NOMO-1 (cell line): ENCODE data around the gene CFAP221.

Experiments used
- DNase-seq, 2 experiments: peaks; one replicate each; lab custom pipeline; 2025; ENCODE audit not compliant: unreplicated experiment in 2 of 2; lab: John Stamatoyannopoulos, UW

The CFAP221 gene

DNA sequence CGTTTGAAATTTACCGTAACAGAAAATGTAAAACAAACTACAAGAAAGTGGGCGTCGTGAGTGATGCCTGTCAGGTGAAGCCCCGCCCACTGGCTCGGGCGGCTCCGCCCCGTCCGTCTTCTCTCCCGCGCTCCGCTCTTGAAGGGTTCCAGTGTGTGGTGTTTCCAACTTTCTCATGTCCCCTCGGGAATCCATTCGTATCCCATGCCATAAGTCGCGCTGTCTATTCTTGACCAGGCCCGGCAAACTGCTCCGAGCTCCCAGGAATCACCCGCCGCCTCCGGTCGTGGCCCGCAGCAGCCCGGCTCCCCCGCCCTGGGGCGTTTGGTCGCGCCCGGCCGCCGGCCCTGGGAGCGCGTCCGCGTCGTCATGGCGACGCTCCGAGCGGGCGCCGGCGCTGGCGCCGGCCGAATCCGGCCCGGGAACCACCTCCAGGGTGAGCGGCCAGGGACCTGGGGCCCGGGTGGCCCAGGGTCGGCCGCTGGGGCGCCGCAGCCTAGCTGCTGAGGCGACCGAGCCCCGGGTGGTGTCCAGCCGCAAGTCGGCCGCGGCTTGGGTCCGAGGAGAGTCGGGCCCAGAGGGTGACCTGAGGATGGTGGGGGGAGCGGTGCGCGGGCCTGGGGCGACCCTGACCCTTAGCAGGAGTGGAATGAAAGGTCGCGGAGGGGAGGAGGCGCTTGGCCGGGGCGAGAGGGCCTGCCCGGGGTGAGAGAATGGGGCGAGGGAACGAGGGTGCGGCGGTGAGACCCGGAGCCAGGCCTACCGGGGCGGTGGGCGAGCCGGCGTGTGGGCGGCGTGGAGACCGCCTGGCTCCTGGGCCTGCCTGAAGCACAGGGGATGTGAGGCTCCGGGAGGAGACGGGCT lies at the start of gene CFAP221:
CFAP221 (plus strand) TSS at position 375 of the 864 bp plus-strand sequence. CDS start 1,683 bp downstream, outside the sequence.
- peak; percentile 48 to 59 for DNase-seq

DNA sequence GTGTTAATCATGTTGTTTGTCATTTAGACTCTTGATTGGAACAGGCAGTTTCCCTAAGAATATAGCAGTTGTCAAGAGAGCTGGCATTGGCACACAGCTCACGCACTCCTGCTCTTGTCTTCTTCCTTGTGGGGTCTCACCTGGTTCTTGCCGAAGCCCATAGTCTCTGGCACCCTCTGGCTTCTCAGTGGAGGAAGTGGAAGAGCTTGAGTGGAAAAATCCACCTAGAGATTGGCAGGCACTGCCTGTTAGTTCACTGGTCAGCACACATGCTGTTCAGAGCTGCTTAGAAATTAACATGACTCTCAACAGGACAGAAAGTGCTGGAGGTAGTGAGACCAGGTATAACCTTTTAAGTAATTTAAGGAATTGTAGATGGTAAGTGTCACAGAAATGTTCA lies 48.3 kb upstream of the CFAP221 start:
- DNase-seq = no peak

DNA sequence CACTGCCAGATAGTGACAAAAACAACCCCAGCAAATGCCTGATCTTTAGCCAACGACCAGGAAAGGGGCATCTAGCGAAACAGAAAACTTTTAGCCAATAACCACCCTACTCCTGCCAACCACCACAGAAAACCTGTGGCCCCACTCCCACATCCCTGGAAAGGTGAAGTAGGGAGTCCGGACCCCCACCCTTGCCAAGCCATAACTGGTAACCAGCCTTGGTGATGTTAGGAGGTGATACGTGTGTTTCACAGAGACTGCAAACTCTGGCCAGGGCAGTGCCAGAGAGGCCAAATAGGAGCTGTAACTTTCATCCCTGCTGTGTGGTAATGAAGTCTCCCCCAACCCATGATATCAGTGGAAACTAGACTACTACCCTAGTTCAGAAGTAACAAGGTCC lies 47.6 kb upstream of the CFAP221 start:
- no peak for DNase-seq

DNA sequence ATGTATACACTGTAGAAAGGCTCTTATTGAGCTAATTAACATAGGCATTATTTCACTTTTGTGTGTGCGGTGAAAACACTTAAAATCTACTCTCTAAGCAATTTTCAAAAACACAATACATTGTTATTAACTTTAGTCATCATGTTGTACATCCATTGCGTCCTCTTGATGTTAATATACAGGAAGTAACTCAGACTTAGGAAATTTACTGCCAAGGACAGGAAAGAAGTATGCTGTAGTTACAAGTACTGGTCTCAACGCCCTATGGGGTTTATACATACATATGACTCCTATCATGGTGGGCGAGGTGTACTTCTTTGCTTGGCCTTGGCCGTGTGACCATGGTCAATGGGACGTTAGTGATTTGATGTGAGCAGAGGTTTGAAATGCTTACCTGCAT lies 35.5 kb upstream of the CFAP221 start:
- no peak for DNase-seq

DNA sequence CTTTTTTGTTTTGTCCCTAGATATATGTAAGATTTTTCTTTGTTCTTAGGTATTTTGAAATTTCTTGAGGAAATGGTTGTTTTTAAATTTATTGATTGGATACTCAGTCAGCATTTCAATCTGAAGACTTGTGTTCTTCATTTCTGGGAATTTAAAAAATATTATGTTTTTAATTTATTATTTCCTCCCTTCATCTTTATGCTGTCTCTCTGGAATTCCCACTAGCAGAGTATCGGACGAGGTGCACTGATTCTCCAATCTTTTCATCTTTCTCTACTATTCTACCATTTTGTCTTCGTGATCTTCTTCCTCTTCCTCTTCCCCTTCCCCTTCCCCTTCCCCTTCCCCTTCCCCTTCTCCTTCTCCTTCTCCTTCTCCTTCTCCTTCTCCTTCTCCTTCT lies 32.3 kb upstream of the CFAP221 start:
- no peak for DNase-seq

DNA sequence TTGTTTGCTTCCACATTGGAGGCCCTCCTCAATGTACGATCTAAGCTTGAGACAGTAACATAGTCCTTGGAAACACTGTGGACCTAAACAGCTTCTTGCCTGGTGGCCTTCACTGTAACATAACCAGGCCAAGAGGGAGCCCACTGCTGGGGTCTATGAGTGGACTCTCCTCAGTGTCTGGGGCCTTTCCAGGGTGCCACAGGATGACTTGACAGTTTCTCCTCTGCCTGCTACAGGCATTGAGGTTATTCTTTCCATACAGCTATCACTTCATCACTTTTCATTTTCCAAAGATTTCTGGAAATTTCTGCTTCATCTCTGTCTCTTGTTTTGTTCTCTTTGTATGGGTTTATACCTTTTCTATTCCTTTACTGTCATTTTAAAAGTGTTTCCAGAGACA lies 31.3 kb upstream of the CFAP221 start:
- DNase-seq = no peak

DNA sequence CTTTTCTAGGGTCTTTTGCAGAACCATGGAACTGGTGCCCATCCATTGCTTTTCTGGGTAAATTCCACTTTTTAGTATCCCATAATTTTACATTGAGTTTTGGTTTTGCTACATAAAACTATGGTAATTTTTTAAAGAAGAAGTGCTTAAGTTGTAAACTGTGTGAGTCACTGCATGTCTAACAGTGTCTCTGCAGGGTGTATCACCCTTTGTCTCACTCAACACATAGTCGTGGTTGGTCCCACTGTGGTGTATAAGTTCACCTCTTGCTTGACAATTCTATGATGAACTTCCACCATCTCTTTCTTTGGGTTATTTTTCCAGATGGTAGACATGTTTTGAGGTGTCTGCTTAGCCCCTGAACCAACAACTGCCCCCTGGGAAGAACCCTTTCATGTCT lies 30.4 kb upstream of the CFAP221 start:
- no peak for DNase-seq

DNA sequence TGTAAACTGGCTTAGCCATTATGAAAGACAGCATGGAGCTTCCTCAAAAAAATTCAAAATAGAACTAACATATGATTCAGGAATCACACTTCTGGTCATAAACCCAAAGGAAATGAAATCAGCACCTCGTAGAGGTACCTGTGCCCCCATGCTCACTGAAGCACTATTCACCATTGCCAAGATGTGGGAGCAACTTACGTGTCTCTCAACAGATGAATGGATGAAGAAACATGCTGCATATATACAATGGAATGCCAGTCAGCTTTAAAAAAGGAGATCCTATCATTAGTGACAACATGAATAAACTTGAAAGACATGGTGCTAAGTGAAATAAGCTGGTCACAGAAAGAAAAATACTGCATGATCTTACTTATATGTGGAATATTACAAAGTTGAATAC lies 28.1 kb upstream of the CFAP221 start:
- DNase-seq = no peak

DNA sequence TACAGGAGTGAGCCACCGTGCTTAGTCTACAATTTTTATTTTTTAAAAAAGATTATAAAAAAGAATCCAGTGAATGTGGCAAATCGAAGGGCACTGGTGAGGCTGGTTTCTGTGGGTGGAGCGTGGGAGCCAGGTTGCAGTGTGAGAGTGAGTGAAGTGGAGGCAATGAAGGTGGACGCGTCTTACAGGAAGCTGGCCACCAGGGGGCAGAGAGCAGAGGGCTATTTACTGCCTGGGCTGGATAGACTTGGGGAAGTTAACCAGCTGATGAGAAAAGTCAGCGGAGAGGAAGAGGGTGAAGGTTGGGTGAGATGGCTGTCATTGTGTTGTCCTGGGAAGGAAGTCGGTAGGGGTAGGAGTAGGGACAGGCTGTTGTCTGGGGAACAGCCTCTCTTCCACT lies 26.8 kb upstream of the CFAP221 start:
- DNase-seq = peak; percentile 37 to 58

DNA sequence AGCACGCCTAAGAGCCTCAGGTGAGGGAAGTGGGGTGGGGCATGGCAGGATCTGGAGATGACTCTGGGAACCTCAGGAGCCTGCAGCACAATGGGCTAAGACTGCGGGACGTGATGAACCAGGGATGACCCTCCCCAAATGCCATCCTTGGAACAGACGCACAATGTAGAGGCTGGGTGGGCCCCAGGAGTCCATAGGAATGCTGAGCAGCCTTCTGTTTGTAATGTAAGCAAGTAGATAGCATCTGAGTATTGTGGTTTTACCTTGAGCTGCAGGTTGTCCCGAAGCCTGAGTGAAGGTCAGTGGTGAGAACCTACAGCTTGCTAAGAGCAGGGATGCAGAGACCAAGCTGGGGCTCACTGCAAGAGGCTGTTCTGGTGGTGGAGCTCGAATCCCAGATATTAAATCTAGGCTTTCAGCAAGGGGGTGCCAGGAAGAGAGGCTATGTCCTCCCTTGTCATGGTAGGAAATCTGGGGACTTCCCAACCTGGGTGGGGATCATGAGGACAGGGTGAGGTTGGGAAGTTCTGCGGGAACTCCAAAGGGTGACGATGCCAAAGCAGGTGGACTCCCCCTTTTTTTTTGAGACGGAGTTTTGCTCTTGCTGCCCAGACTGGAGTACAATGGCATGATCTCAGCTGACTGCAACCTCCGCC lies 25.7 kb upstream of the CFAP221 start:
- no peak for DNase-seq

DNA sequence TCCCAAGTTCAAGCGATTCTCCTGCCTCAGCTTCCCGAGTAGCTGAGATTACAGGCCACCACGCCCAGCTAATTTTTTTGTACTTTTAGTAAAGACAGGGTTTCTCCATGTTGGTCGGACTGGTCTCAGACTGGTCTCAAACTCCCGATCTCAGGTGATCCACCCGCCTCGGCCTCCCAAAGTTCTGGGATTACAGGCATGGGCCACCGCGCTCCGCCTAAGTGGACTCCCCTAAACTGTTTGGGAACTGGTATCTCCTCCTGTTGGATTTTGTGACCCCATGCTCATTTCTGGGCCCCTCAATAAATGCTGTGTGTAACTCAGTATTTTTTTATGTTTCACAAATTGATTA lies 25.2 kb upstream of the CFAP221 start:
- no peak for DNase-seq

DNA sequence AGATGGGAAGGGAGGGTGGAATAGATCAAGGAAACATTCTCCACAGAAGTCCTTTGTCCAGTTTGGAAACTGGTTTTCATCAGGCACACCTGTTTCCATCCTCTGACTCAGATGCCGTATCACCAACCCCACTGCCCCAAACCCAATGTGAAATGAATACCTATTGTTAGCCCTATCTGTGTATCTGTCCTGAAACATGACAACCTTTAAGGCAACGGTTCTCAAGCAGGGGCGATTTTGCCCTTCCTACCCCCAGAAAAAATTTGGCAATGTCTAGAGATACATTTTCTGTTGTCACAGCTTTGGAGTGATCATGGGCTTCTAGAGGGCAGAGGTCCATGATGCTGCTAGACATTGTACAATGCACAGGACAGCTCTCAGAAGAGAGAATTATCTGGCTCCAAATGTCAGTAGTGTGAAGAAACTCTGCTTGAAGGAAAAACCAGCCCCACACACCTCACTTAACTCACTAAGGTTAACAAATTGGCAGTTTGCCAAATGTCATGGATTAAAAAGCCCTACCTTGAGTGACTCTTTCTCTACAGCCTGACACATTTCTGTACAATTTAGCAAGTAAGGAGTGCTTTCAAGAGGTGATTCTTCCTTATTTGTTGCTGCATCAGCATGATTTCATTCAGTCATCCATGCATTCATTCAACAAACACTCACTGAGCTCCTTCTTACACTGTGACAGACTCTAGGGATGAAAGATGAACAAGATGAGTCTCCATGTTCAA lies 23.4 kb upstream of the CFAP221 start:
- DNase-seq = no peak

DNA sequence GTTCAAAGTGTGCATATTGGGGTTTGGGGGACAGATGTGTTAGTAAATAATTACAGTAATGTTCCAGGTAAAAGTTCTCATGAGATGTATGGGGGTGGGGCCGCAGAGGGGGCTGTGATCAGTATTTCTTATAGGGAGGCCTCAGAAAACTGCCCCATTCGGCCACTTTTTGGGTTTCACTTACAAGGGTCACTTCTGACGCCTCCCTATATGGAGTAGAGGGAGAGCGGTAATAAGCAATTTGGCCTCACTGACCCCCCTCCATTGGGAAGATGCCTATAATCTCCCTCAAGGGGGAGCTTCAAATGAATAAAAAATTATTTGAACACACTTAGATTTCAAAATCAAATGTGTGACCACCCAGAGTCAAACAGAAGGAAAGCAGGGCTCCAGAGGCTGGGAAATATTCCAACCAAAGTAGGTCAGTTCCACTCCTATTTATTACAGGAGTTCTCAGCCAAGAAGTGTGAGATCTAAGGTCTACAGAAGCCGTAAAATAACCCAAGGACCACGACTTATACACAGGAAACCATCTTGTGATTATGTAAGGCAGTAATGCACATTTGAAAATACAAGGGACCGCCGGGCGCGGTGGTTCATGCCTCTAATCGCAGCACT lies 22.7 kb upstream of the CFAP221 start:
- DNase-seq = no peak

DNA sequence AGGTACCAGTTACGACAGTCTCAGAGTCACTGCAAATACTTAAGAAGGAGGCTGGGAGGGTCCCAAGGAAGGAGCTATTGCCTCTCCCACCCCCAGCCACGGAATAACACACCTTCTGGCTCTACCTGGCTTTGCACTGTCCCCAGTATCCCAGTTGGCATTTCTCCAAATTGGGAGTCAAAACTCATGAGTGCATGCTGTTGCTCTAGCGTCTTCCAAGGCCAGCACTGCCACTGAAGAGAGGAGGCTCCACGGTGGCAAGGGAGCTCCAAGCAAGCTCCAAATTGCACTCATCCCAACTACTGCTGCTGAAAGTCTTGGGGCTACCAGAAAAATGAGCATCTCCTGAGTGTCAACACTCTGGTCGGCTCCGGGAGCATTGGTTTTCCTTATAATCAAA lies 21.6 kb upstream of the CFAP221 start:
- no peak for DNase-seq

DNA sequence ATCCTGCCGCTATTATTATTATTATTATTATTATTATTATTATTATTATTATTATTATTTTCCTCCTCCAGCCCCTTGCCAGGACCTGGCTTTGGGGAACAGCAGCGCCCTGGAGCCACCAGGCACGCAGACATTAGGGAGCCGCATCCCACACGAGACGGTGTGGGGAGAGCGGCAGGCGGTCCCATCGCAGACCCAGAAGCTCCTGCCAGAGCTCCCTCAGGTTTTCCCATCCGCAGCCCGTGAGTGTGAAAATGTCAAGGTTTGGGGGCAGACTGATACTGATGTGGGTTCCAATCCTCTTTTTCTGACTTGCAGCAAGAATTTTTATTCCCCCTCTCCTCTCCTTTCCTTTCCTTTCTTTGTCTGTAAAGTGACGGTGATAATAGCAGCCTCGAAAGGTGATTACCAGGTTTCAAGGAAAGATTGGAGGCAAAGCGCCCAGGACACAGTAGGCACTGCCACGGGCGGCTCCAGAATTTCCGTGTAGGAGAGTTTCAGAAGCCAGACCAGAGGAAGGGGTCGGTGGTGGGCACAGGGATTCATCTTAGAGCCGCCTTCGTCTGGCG lies 20.8 kb upstream of the CFAP221 start:
- no peak for DNase-seq

DNA sequence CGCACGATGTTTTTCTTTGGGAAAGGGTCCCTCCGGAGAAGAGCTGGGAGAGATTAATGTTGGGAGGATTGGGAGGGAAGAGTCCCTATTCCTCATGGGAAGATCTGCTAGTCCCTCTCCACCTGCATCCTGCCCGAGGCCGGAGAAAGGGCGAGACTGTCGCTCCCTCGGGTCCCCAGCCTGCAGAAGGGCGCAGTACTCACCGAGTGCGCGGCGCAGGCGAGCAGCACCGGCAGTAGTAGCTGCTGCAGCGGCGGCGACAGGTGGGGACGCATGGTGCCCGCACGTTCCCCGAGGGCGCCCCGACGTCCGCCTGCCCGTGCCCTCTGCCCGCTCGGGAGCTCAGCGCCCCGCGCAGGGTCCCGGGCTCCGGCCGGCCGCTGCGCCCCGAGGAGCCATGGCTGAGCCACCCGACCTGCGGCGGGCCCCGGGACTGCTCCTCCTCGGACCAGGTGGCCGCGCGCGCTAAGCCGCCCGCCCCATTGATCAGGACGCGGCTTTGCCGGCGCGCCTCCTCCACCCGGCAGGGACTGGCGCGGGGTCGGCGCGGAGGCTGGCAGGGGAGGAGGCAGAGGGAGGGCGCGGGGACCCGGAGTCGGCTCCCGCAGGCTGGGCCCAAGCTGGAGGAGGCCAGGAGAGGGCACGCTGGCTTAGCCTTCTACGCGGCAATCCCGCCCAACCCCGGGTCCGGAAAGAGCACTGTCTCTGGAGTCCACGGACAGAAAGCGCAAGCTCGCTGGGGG lies 20.1 kb upstream of the CFAP221 start, which contains the start of gene SCTR:
SCTR (minus strand) TSS at position 532 of the 743 bp plus-strand sequence; CDS start at position 275, 257 bp downstream.
- no peak for DNase-seq

DNA sequence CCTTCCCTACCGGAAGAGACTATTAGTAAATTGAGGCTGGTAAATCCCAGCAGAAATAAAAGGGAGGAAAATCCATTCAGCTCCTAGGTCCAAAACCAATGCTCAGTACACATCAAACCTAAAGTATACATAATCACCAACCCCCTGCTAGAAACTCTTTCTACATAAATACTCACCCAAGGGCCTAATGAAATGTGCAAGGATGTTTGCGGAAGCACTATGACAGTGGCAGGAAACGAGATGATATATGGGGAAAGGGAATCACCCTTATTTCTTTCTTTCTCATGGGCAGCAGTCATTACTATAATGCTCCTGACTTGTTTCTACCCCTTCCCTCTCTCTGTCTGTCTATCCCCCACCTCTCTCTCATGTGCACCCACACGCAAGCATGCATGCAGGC lies 18.6 kb upstream of the CFAP221 start:
- DNase-seq = peak; percentile 63 to 73

DNA sequence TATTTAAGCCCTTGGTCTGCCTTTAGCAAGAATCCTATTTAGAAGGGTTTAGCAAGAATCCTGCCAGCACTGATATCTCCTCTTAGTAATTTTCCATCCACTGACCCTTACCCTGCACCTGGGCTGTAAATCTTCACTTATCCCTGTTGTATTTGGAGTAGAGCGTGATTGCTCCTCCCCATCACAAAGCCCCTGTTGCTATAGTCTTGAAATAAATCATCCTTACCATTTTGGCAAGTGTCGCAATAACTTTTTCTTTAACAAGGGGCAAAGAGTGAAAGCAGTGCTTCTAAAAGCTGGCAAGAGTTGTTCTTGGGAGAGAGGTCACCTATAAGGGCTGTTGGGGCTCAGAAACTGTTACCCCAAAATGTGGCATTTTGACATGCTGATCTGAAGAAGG lies 16.2 kb upstream of the CFAP221 start:
- no peak for DNase-seq

DNA sequence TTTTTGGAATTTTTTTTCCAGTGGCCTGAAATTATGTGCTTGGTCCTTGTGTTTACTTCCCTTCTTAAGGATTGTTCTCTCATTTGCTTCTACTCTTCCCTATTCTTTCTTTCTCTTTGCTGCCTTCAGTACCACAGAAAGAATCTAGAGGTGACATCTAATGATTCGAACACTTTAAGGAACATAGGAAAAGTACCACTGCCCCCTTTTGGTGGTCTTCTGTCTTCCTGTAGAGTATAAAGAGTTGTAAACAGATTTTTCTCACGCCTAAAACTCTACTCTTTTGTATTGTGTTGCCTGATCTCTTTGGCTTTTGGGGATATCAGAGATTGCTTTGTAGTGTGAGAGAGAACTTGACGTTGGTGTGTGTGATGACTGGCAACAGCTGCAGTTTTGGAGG lies 13.0 kb upstream of the CFAP221 start:
- DNase-seq = no peak

DNA sequence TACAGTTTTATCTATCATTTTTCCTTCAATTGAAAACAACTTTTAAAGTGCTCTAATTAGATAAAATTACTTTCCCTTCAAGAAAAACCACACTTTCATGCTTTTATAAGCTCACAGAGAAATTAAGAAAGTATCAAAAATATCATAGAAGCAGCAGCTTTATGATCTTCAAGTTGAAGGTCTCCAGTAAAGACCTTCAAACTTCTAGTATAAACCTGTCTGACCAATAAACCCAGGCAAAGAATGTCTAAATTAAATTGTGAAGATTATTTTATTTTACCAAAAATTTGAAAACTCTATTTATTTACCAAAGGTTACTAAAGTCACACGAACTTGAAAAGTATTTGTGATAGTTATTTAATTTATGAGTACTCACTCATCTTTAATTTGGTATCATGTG lies 10.7 kb upstream of the CFAP221 start:
- no peak for DNase-seq
